Camera-type eye (tissue), 1 donor: Measurements from ENCODE around the gene CLIP4. TPM values are rescaled to one million over a fixed set of nuclear protein-coding genes. Genes with fewer than 3 reads are reported as not detected.

Source experiments
- total RNA-seq: library from RNA; depleted of rRNA; stranded (reverse); fragments of >200 nt; gene quantifications from one replicate; pipeline ENCODE4 v1.2.3, GENCODE V29; 2014

Gene CLIP4, protein sequence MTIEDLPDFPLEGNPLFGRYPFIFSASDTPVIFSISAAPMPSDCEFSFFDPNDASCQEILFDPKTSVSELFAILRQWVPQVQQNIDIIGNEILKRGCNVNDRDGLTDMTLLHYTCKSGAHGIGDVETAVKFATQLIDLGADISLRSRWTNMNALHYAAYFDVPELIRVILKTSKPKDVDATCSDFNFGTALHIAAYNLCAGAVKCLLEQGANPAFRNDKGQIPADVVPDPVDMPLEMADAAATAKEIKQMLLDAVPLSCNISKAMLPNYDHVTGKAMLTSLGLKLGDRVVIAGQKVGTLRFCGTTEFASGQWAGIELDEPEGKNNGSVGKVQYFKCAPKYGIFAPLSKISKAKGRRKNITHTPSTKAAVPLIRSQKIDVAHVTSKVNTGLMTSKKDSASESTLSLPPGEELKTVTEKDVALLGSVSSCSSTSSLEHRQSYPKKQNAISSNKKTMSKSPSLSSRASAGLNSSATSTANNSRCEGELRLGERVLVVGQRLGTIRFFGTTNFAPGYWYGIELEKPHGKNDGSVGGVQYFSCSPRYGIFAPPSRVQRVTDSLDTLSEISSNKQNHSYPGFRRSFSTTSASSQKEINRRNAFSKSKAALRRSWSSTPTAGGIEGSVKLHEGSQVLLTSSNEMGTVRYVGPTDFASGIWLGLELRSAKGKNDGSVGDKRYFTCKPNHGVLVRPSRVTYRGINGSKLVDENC
- total RNA-seq: 81.7 TPM

DNA sequence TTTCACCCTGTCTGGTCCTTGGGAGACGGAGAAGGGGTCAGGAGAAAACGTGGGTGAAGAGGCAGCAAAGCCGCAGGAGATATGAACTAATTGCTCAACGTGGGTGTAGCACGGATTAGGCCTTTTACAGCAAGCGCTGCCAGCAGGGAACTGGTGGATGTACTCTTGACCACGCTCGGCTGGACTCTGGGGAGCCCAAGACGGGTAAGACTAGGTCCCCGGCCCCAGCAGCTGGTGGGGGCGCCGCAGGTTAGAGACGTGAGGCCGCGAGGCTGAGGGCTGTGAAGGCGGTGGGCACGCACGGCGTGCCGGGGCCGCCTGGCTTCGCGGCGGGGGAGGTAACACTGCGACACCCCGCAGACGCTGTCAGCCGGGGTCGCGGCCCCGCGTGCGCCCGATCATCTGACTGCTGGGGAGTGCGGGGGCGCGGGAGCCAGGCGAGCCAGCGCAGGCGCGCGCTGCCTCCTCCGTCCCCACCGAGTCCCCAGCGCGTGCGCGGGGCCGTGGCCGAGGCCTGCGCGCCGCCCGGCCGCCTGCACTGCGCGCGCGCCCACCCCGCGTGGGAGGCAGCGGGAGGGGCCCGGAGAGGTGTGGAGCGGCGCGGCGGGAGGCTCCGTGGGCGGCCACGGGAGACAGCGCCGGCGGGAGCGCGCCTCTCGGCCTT is at the start of gene CLIP4:
Gene CLIP4, plus strand, starts transcription at position 470 of the 664 bp plus-strand sequence. CDS start 5,974 bp downstream, outside the sequence.

DNA sequence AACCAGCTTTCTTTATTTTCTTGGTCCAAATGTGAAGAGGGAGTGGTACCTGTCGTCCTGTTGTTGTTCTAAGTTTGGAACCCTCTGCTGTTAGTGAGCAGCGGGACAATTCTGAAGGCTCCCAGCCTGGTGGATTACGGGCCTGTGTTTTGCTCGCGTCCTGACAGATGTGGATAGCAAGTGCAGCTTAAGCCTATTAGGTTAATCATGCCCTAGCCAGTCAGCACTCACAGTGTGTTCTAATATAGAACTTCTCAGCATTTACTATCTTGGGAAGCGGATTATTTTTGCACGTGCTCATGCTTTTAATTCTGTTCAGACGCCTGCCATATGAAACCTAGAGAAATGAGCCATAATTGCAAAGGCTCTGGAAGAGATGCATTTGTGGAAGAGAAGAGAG is 40.8 kb upstream of the CLIP4 start, which contains the start of gene PCARE:
Gene PCARE, minus strand, starts transcription at position 113 of the 400 bp plus-strand sequence. CDS start 262 bp downstream, outside the sequence.

Other genes starting within 250 kb of the CLIP4 start
- gene TRMT61B, start 245.1 kb upstream of the CLIP4 start, total RNA-seq: 21.9 TPM
- 51.7 TPM for gene WDR43, start 220.7 kb upstream of the CLIP4 start, total RNA-seq
- gene TOGARAM2, start 134.1 kb upstream of the CLIP4 start, total RNA-seq: 0.55 TPM
- gene PCARE, start 40.9 kb upstream of the CLIP4 start, total RNA-seq: 57.0 TPM